OCI-LY3 (cell line): ENCODE results near the gene CNOT2.

Source experiments
- EZH2phosphoT487 ChIP-seq: fragments of 200-600 bp; shearing (Covaris generic); IDR thresholded peaks from 2 replicates; pipeline ENCODE4 v1.6.1; 2018; ENCODE audit warnings: antibody characterized with exemption, mixed run types, low read depth
- TF ChIP-seq, protein P1 (sequence below): fragments of 200-600, 300-600 bp; sonication (generic); IDR thresholded peaks from 2 replicates; pipeline ENCODE4 v1.5.1; 2014; ENCODE audit warnings: antibody characterized with exemption, low read length, low read depth

GRCh38 chr12:70254225-70254624, 11.0 kb downstream of the CNOT2 start:
- TF ChIP-seq, protein P1, sequence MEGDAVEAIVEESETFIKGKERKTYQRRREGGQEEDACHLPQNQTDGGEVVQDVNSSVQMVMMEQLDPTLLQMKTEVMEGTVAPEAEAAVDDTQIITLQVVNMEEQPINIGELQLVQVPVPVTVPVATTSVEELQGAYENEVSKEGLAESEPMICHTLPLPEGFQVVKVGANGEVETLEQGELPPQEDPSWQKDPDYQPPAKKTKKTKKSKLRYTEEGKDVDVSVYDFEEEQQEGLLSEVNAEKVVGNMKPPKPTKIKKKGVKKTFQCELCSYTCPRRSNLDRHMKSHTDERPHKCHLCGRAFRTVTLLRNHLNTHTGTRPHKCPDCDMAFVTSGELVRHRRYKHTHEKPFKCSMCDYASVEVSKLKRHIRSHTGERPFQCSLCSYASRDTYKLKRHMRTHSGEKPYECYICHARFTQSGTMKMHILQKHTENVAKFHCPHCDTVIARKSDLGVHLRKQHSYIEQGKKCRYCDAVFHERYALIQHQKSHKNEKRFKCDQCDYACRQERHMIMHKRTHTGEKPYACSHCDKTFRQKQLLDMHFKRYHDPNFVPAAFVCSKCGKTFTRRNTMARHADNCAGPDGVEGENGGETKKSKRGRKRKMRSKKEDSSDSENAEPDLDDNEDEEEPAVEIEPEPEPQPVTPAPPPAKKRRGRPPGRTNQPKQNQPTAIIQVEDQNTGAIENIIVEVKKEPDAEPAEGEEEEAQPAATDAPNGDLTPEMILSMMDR: no peak
- TF ChIP-seq EZH2phosphoT487: no peak
